HG03175 (cell line): ENCODE measurements around the gene TFDP2.
"Not testable (repeated sequence)": the region's sequence is repeated elsewhere in the genome, so short reads cannot be mapped to it uniquely, and the experiment has no call there.

ENCODE experiments used
- ATAC-seq: cut with Tn5 transposase; IDR thresholded peaks from one replicate; pipeline ENCODE4 v1.9.1; 2021; ENCODE audit warnings: mild to moderate bottlenecking, moderate library complexity; ENCODE audit not compliant: unreplicated experiment

Gene TFDP2

DNA sequence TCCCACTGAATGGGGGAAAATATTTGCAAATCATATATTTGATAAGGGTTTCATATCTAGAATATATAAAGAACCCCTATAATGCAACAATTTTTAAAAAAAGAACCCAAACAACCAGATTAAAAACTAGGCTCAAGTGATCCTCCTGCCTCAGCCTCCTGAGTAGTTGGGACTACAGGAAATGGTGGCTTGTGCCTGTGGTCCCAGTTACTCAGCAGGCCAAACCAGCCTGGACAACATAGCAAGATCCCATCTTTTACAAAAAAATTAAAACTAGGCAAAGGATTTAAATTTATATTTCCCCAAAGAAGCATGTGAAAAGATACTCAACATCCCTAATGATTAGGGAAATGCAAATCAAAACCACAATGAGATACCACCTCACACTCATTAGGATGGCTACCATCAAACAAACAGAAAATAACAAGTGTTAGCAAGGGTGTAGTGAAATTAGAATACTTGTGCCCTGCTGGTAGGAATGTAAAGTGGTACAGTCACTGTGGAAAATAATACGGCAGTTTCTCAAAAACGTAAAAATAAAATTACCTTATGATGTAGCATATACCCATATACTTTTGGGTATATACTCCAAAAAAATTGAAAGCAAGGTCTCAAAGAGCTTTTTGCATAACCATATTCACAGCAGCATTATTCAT is 19.7 kb downstream of the TFDP2 start:
- no peak for ATAC-seq

DNA sequence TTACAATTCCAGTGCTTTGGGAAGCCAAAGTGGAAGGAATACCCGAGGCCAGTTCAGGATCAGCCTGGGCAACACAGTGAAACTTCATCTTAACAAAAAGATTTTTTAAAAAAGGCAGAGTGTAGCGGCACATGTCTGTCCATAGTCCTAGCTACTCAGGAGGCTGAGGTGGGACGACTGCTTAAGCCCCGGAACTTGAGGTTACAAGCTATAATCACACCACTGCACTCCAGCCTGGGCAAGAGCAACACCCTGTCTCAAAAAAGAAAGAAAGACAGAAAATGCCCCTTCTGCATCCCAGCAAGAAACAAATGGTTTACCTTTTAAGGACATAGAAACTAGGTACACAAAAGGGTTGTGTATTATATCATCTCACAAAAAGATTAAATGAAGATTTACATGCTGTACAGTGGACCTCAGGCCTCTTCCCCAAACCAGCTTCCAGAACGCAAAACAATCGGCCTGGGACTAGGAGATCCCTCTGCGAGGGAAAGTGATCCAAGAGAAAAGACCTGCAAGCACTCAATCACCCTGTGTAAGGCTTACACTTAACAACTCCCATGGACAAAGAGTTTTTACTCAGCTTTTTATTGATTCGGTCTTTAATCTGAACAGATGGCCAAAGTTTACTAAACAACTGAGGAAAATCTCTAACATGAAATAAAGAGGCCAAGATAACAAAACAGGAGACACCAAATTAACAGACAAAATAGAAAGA is 21.2 kb downstream of the TFDP2 start:
- no peak for ATAC-seq

DNA sequence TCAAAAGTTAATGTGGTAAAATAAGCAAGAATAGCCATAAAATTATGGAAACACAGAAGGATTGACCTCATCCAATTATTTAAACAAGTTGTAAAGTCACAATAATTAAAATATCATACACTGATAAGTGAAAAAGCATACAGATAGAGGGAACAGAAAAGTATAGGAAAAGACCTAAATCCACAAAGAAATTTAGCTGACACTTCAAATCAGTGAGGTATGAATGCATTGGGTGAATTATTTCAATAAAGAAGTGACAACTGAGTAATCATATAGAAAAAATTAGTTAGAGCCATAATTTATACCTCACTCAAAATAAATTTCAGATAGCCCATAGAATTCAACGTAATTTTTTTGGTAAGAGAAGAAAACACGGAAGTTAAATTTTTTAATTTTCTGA is 25.1 kb downstream of the TFDP2 start:
- ATAC-seq = no peak

DNA sequence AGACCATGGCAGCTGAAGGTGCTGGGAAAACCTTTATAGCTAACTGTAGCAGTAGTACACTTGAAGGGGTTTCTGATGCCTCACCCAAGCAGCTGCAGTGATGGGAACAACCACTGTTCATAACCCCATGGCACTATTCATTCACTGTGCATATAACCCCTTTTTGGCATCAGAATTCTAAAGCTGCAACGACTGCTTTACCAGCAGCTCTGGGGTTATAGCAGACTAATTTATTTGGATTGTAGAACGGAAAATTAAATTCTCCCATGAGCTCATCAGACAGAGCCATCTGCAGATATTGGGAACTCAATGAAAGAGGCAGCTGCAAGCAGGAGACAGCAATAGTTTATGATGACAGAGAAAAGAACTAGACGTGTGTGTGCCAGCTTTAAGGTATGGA is 28.6 kb downstream of the TFDP2 start:
- ATAC-seq = no peak

DNA sequence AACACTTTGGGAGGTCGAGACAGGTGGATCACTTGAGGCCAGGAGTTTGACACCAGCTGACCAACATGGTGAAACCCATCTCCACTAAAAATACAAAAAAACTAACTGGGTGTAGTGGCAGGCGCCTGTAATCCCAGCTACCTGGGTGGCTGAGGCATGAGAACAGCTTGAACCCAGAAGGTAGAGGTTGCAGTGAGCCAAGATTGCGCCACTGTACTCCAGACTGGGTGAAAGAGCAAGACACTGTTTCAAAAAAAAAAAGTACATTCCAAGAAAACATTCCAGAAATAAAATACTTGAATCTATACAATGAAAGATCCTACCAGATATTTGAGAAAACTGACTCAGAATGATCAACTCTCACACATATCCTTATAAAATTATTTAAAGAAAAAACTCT is 30.4 kb downstream of the TFDP2 start:
- ATAC-seq = no peak

DNA sequence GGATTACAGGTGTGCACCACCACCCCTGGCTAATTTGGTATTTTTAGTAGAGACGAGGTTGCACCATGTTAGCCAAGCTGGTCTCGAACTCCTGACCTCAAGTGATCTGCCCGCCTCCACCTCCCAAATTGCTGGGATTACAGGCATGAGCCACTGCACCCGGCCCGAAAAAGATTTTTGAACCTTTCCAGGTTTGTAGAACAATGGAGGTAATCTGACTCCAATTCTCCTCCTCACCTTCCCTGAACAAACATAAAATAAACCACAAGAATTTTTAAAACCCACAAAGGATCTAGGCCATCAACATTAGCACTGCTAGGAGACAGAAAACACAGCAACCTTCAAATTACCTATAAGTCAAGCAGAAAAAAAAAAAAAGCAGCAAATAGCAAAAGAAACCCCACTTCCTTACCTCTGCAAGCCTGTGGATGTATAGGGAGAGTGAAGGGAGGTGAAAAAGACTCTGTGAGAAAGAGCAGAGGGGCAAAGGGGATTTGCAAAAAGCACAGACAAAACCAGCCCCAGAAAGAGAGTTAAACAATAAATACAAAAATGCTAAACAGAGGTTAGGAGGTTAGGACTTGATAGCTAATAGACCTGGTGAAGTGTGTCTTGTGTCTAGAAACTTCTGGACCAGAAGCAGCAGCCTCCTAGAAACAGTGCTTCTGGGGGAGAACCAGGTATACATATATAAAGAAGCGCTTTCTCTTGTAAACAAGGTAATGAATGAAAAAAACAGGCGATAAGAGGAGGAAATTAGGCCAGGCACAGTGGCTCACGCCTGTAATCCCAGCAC is 32.1 kb downstream of the TFDP2 start:
- ATAC-seq = no peak

DNA sequence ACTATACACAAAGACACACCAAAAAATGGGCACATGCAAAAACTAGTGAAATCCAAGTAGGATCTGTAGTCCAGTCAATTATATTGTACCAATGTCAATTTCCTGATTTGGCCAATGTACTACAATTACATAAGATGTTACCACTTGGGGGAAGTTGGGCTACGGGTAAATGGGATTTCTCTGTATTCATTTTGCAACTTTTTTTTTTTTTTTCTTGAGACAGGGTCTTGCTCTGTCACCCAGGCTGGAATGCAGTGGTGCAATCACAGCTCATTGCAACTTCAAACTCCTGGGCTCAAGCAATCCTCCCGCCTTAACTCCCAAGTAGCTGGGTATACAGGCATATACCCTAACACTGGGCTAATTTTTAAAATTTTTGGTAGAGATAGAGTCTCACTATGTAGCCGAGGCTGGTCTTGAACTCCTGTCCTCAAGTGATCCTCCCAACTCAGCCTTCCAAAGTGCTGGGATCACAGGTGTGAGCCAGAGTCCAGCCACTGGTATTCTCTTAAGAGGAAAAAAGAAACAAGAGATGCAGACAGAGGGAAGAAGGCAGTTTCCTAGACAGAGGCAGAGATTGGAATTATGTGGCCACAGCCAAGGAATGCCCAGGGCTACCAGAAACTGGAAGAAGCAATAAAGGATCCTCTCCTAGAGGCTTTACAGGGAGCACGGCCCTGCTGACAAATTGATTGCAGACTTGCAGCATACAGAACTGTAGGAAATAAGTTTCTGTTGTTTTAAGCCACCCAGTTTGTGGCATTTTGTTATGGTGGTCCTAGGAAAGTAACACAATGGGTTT is 33.3 kb downstream of the TFDP2 start:
- ATAC-seq = no peak

DNA sequence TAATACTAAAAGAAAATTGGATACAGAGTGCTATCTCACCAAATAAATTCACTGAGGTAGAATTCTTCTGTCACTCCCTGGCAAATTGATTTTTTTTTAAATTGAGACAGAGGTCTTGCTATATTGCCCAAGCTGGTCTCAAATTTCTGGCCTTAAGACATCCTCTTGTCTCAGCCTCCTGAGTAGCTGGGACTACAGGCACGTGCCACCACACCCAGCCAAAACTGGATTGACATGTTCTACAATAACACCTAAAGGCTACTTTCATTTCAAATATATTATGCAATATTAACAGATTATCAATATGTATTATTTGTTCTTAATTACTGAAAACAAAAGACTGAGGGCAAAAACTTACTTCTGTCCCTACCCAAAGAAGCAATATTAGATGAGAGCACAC is 36.7 kb downstream of the TFDP2 start:
- ATAC-seq = no peak

DNA sequence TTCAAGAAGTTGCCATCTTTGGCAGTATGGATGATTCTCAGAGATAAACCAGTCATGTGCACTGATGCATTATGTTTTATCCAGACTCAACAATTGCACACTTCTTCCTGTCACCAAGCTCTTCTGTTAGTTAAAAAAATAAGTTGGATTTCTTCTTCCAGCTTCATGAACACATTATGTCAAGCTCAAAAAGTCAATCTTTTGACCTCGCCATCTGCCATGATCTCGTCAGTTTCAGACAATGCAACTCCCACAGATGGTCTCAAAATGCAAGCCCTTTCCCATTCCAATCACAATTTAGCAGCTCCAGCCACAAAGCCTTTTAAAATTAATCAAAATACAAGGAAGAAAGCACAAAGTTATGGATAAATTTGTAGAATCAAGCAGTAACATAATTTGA is 42.8 kb downstream of the TFDP2 start:
- ATAC-seq = no peak

DNA sequence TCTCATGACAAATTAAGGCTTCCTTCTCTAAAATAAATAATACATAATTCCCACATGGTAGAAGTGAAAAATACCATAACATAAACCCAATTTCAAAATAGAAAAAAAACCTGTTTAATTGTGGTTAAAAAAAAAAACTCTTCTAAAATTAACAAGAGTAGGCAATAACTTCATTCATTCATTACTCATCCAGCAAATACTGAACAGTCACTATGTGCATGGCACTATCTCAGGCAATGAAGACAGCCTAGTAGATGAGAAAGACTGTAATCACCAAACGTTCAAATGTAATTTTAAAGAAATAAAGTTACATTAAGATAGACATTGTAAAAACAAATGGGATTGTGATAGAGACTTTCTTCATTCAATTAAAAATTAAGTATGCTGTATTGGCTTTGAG is 43.4 kb downstream of the TFDP2 start:
- no peak for ATAC-seq

DNA sequence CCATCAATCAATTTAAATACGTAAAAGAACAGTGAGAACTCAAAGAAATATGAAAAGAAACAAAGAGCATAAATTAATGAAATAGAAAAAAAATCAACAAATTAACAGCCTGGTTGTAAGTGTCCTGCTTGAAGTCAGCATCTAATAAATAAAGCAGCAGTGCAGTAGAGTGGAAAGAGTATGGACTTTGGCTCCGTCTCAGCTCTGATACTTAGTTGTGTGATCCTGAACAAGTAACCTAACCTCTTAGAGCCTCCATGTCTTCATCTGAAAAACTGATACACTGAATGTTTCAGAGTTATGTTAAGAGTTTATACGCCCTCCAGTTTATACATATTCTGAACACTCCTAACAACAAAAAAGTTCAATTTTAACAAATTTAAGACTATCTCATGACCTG is 44.6 kb downstream of the TFDP2 start:
- no peak for ATAC-seq

DNA sequence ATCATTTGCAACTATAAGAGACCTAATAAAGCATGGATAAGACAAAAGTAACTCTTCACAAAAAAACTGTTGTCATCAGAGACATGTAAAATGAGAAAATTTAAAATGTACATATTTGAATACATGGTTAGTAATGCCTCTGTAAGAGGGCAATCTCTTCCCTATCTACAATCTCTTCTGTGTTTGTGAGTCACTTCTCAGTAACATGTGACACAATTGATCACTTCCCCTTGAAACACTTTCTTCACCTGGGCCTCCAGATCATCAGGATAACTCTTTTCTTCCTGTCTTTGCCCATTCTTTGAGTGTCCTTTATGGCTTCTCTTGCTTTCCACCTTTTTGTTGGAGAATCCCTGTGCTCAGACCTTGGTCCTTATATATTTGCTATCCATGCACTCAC is 50.4 kb downstream of the TFDP2 start:
- no peak for ATAC-seq

DNA sequence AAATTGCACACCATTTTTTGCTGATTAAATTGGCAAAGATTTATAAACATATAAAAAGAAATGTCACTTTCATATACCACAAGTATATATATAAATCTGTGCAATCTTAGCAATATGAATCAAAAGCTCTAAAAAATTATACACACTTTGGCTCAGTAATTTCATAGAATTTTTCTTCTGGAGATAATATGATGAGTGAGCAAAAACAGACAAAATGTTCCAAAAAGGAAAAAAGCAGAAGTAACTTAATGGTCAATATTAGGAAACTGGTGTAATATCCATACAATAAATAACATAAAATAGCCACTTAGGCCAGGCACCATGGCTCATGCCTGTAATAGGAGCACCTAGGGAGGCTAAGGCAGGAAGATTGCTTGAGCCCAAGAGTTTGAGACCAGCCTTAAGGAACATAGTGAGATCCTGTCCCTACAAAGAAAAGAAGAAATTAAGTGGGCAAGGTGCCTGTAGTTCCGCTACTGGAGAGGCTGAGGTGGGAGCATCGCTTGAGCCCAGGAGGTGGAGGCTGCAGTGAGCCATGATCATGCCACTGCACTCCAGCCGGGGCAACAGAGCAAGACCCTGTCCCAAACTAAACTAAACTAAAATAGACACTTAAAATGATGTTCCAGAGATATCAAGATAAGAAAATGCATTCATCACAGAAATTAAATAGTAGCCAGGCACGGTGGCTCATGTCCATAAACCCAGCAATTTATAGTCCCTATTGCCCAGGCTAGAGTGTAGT is 52.1 kb downstream of the TFDP2 start:
- ATAC-seq = no peak

DNA sequence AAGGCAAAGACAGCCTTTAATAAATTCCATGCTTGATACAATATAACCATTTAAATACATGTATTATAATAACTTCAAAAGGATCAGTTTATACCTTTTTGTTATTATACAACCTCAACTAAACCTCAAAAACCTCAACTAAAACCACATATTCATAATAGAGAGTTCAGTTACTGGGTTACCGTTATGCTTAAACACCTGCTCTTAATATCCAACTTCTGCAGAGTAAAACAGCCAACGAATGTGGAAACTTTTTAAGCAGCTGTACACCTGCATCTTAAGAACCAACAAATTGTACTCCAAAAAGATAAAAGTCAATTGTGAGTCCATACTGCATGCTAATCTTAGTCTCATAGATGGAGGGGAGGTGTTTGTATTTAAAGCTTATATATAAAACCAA is 53.5 kb downstream of the TFDP2 start:
- no peak for ATAC-seq

DNA sequence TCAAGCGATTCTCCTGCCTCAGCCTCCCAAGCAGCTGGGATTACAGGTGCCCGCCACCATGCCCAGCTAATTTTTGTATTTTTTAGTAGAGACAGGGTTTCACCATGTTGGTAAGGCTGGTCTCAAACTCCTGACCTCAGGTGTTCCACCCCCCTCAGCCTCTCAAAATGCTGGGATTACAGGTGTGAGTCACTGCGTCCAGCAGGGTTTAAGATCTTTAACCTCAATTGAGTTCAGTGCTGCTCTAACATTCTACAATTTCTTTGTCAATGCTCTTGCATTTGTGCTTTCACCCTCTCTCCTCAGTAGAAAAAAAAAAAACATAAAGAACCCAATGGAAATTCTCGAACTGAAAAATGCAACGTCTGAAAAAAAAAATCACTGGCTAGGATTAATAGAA is 60.4 kb downstream of the TFDP2 start:
- ATAC-seq = not testable (repeated sequence)

DNA sequence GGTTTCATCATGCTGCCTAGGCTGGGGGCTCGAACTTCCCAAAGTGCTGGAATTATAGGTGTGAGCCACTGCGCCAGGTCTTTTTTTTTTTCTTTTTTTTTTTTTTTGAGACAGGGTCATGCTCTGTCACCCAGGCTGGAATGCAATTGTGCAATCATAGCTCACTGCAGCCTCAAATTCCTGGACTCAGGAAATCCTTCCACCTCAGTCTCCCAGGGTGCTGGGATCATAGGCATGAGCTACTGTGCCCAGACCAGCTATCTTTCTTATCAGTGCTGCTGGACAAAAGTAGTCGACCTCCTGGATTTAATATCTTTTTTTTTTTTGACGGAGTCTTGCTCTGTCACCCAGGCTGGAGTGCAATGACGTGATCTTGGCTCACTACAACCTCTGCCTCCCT is 60.8 kb downstream of the TFDP2 start:
- ATAC-seq = no peak

DNA sequence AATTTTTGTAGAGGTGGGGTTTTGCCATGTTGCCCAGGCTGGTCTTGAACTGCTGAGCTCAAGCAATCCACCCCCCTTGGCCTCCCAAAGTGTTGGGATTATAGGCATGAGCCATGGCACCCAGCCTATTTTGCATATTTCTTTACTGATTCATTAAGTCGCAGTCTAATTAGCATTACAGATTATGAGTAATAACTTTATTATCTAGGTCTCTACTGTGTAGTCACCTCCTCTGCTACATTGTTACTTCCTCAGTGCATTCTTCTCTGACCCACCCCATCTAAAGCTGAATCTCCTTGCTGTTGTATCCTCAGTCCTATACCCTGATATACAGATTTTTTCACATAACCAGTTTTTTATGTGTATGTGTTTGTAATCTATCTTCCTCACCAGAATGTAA is 61.7 kb downstream of the TFDP2 start:
- ATAC-seq = no peak

DNA sequence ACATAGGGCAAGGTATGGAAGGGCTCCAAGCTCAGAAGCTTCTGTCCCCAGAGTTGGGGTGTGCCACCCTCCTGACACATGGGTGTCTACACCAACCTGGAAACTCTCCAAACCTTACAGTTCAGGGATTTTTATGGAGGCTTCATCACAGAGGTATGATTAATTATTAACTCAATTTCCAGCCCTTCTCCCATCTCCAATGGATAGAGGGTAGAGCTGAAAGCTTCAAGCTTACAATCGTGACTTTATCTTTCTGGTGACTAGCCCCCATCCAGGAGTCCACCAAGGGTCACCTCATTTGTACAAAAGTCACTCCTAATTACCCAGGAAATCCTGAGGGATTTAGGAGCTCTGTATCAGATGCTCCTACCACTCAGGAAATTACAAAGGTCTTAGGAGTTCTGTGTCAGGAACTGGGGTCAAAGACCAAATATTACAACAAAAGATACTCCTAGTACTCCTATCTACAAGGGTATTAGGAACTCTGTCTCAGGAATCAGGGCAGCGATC is 62.7 kb downstream of the TFDP2 start:
- no peak for ATAC-seq

DNA sequence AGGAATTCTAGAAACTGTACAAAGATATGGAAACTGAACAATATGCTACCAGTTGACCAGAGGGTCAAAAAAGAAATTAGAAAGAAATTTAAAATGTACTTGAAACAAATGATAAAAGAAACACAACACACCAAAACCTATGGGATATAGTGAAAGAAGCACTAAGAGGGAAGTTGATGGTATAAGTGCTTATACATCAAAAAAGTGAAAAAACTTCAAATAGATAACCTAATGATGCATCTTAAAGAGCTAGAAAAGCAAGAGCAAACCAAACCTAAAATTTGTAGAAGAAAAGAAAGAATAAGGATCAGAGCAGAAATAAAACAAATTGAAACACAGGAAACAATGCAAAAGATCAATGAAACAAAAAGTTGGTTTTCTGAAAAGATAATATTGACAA is 68.2 kb downstream of the TFDP2 start:
- ATAC-seq = no peak

DNA sequence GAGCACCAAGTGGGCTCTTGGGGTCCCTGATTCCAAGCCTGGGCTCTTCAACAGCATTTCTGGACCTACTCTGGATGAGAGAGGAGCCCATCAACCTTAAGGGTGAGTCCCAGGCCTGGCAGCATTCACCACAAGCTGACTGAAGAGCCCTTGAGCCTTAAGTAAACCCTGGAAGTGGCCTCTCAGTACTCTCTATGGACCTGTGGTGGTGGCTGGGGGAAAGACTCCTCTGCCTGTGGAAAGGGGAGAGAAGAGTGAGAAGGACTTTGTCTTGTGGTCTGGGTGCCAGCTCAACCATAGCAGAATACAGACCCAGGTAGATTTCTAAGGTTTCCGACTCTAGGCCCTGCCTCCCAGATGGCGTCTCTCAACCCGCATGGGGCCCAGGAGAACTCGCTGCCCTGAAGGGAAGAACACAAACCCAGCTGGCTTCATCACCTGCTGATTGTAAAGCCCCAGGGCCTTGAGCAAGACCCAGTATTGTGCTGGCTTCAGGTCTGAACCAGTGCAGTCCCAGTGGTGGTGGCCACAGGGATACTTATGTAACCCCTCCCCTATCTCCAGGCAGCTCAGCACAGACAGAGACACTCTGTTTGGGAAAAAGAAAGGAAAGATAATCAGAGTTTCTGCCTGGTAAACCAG is 71.4 kb downstream of the TFDP2 start:
- ATAC-seq = no peak
